HG03097 (cell line): Measurements from ENCODE around the gene EIF3K.
"Not testable (repeated sequence)": the region's sequence is repeated elsewhere in the genome, so short reads cannot be mapped to it uniquely, and the experiment has no call there.

Source experiments
- ATAC-seq: cut with Tn5 transposase; IDR thresholded peaks from one replicate; pipeline ENCODE4 v1.9.1; 2021; ENCODE audit not compliant: unreplicated experiment, low FRiP score

EIF3K gene

GRCh38 chr19:38617764-38618589 is 1.0 kb upstream of the EIF3K start, which contains the start of gene MAP4K1:
Gene MAP4K1 (minus strand): TSS chr19:38617953. CDS start chr19:38617895, 58 bp downstream.
- ATAC-seq, result peak; percentile 53

DNA sequence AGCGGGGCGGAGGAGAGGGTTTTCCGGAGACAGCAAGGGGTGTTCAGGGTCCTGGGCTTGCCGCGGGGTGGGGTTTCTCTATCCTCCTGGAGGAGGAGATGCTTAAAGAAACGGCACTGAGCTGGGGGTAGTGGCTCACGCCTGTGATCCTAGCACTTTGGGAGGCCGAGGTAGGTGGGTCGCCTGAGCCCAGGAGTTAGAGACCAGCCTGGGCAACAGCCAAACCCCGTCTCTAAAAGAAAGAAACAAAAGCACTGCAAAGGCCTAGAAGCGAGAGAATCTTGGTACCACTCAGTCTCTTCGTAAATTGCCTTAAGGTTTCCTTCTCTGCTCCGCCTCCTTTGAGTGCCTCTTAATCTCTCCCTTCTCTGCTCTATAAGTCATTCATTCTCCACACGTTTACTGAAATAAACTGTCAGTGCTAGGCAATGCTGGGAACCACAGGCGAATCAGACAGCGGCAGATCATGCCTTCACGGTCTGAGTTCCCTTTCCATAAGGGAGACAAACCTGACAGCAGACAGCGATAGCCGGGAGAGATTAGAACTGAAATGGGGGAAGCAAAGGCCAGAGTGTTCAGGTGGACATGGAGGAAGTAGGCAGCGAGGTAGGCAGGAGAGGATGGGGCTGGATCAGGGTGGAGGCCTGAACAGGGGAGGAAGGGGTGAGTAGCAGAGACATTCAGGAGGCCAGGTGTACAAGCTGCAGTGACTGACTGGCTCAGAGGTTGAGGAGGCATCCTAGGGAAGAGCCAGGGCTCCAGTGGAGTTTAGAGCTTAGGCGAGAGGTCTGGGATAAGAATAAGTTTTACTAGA is 580 bp downstream of the EIF3K start:
- no peak for ATAC-seq

DNA sequence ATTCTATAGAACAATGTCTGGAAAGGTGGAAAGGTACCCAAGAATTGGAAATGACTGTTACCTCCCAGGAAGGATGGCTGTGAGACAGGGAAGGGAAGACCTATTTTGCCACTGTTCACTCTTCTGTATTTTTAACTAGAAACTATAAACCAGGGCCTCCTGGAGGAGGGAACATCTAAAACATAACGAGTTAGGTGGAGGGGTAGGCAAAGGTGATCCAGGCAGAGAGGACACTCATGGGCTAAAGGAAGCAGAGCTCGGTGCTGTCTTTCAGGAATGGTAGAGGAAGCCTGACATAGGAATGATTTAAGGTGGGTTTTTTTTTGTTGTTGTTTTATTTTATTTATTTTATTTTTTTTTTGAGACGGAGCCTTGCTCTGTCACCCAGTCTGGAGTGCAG is 5.8 kb downstream of the EIF3K start:
- ATAC-seq, result no peak

DNA sequence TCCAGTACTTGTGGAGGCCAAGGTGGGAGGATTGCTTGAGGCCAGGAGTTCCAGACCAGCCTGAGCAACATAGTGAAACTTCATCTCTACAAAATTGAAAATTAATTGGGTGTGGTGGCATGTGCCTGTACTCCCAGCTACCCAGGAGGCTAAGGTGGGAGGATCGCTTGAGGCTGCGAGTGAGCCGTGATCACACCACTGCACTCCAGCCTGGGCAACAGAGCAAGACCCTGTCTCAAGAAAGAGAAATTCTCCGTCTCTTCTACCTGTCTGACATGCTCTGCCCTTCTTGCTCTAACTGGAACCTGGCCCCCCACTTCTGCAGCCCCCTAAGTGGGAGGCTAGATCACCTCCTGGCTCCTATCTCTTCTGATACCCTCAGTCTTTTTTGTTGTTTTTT is 7.4 kb downstream of the EIF3K start:
- ATAC-seq, result no peak

GRCh38 chr19:38629568-38629967 is 10.6 kb downstream of the EIF3K start:
- no peak for ATAC-seq

DNA sequence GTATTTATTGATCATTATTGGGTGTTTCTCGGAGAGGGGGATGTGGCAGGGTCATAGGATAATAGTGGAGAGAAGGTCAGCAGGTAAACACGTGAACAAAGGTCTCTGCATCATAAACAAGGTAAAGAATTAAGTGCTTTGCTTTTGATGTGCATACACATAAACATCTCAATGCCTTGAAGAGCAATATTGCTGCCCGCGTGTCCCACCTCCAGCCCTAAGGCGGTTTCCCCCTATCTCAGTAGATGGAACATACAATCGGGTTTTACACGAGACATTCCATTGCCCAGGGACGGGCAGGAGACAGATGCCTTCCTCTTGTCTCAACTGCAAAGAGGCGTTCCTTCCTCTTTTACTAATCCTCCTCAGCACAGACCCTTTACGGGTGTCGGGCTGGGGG is 12.3 kb downstream of the EIF3K start:
- ATAC-seq, result not testable (repeated sequence)

GRCh38 chr19:38631811-38632475 is 13.0 kb downstream of the EIF3K start:
- not testable (repeated sequence) for ATAC-seq

GRCh38 chr19:38632476-38633213 is 13.7 kb downstream of the EIF3K start:
- ATAC-seq, result no peak

DNA sequence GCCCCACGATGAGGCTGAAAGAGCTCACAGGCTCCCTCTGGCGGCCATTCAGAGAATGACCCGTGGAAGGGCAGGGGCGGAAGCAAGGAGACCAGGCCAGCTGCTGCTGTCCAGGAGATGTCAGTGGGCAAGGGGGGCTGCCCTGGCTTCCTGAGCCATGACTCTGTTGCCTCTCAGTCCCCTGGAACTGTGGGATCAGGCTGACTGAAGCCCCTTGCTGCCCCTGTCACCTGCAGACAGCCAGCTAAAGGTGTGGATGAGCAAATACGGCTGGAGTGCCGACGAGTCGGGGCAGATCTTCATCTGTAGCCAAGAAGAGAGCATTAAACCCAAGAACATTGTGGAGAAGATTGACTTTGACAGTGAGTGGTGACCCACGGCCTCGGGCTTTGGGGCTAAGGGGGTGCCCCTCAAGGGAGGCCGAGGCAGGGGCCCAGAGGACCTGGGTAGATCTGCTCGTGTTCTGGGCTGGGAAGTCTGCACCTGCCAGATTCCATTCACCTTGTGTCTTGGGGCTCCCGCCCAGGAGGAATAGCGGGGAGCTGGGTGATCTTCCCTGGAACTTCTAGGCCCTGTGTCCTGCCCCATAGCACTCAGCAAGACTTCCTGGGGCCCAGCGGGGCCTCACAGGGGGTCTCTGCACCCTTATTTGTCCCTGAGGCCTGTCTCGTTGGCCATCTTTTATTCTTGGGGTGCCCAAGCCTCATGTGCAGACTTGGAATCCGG is 15.9 kb downstream of the EIF3K start:
- no peak for ATAC-seq

GRCh38 chr19:38635483-38636399 is 16.8 kb downstream of the EIF3K start:
- ATAC-seq, result no peak

GRCh38 chr19:38638461-38638860 is 19.5 kb downstream of the EIF3K start:
- ATAC-seq, result no peak

DNA sequence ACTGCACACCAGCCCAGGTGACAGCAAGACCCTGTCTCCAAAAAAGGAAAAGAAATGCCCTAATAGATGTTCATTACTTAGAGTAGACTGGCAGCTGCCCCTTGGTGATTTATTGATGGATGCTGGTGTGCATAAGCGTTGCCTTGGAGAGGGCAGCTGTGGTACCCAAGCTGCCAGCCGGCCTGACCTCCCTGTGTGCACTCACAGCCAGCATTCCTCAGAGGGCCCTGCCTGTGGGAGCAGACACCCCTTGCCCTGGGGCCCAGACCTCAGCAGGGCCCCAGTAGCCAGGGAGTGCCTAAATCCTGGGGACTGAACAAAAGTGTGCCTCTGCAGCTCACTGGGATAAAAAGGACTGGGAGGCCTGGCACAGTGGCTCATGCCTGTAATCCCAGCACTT is 20.7 kb downstream of the EIF3K start:
- no peak for ATAC-seq

GRCh38 chr19:38640368-38640767 is 21.4 kb downstream of the EIF3K start:
- ATAC-seq, result no peak

GRCh38 chr19:38642176-38642575 is 23.2 kb downstream of the EIF3K start:
- no peak for ATAC-seq

DNA sequence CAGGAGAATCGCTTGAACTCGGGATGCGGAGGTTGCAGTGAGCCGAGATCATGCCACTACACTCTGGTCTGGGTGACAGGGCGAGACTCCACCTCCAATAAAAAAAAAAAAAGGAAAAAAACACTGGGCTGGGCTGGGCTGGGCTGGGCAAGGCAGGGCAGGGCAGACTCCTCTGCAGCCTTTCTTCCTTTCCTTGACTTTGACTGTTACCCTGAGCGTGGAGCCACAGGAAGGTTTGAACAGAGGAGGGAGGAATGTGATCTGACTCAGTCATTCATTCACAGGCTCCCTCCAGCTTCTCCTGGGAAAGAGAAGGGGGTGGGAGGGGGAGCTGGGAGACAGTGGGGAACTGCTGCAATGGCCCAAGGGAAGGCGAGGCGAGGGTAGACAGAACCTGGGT is 25.7 kb downstream of the EIF3K start:
- ATAC-seq, result no peak

DNA sequence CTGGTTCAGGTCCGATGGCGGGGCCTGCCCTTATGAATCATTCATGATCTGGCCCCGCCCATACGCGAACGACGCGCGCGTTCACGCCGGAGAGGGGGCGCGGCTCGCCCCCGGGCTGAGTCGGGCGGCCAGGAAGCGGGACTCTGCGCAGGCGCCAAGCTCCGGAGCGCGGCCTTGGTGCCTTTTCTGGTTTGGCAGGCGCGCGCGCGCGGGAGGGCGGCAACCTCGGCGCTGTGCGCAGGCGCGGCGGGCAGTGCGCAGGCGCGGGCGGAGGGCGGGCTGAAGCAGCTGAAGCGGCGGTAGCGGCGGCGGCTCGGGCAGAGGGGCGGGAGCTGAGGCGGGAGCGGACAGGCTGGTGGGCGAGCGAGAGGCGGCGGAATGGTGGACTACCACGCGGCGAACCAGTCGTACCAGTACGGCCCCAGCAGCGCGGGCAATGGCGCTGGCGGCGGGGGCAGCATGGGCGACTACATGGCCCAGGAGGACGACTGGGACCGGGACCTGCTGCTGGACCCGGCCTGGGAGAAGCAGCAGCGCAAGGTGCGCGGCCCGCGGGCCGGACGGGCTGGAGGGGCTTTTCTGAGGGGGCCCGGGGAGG is 28.5 kb downstream of the EIF3K start, which contains the start of gene ACTN4:
TSS of gene ACTN4 (plus strand) at position 282 of the 598 bp plus-strand sequence. CDS start at position 379, 97 bp downstream.
- ATAC-seq, result peak; percentile 87

DNA sequence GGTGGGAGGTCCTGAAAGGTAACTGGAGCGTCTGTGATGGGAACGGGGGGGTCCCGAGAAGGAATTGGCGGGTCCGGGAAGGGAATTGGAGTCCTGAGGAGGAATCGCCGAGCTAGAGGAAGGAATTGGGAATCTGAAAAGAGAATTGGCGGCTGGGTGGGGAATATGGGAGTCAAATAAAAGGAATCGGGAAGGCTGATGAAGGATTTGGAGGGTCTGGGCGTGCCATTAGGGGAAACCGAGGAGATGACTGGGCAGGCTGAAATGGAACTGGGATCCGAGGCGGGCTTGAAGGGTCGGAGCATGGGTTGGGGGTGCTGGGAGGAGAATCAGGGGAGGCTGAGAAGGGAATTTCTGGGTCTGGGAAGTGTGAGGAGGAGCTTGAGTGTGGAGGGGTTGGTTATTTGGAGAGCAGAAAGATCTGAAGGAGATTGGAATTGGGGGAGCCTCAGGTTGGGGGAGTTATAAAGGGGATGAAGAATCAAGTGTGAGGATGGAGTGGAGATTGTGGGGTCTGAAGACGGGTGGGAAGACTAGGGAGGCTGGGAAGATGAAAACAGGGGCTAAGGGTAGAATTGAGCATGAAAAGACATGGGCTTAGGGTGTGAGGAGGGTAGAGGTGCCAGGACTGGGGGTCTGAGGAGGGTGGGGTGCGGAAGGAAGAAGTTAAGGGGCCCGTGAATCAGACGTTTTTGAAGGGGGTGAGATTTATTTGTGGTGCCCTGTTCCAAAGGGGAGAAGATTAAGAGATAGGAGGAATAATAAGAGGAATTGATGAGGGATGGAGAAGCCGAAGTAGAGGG is 29.2 kb downstream of the EIF3K start:
- no peak for ATAC-seq
